B cell (primary cell): ENCODE measurements around the gene ADAP2. TPM values are rescaled to one million over a fixed set of nuclear protein-coding genes. Genes with fewer than 3 reads are reported as not detected.

Source experiments
- ATAC-seq: fragments of 200-7000 bp; cut with Tn5 transposase; one replicate; pipeline ENCODE4 v1.10.0; 2021; ENCODE audit warnings: low read depth, mild to moderate bottlenecking, moderate number of reproducible peaks, moderate library complexity
- CTCF ChIA-PET: fragments of 350-600 bp; sonication (Branson Sonifier 250); formaldehyde crosslinking; loops from one replicate; lab custom pipeline; 2021; ENCODE audit warnings: antibody characterized with exemption, inconsistent platforms; lab: Charles Lee
- POLR2A ChIA-PET: fragments of 350-600 bp; sonication (Branson Sonifier 250); formaldehyde crosslinking; loops from one replicate; lab custom pipeline; 2021; ENCODE audit warnings: antibody characterized with exemption; lab: Charles Lee
- DNase-seq: peaks from one replicate; pipeline ENCODE4 v3.0.0; 2013
- H2AFZ ChIP-seq: 2 replicates; pipeline ENCODE4 v1.6.1; 2012; ENCODE audit warnings: mild to moderate bottlenecking, low read depth, low read length; ENCODE audit not compliant: insufficient read depth, poor library complexity, severe bottlenecking
- H3K27ac ChIP-seq, 2 donors: 1 replicate in 1 of 2; 2 replicates in 1 of 2; pipeline ENCODE4 v1.5.1; 2012 to 2013; ENCODE audit warnings: low read length in 2 of 2, mild to moderate bottlenecking in 2 of 2, moderate library complexity in 1 of 2
- H3K27me3 ChIP-seq, 4 experiments: fragments of 200-600 bp in 1 of 4; sonication (generic) in 1 of 4; replicated peaks in 1 of 4; 1 replicate in 2 of 4; 2 replicates in 2 of 4; pipeline versions ENCODE4 v1.6.1 to v1.7.0; 2013 to 2016; ENCODE audit warnings: low read length in 3 of 4, mild to moderate bottlenecking in 2 of 4, mixed read lengths in 1 of 4, moderate library complexity in 1 of 4; ENCODE audit not compliant: insufficient read depth in 4 of 4, control insufficient read depth in 3 of 4; ENCODE audit errors: control extremely low read depth in 1 of 4
- H3K36me3 ChIP-seq, 2 experiments: replicated peaks in 1 of 2; 1 replicate in 1 of 2; 2 replicates in 1 of 2; pipeline versions ENCODE4 v1.6.1 to v1.7.1; 2013; ENCODE audit warnings: low read length in 1 of 2; ENCODE audit not compliant: insufficient read depth in 2 of 2, control insufficient read depth in 1 of 2; ENCODE audit errors: control extremely low read depth in 1 of 2, extremely low read depth in 1 of 2
- H3K4me1 ChIP-seq, 2 donors: fragments of 200-600 bp in 1 of 2; sonication (generic) in 1 of 2; 1 replicate in 1 of 2; 2 replicates in 1 of 2; pipeline versions ENCODE4 v1.5.1 to v1.6.1; 2013 to 2017; ENCODE audit warnings: low read length in 2 of 2; ENCODE audit not compliant: control insufficient read depth in 2 of 2, insufficient read depth in 2 of 2
- H3K4me2 ChIP-seq: replicated peaks from 2 replicates; pipeline ENCODE3; 2012; ENCODE audit warnings: mild to moderate bottlenecking, low read depth, low read length; ENCODE audit not compliant: poor library complexity, severe bottlenecking
- H3K4me3 ChIP-seq, 5 experiments: fragments of 200-600 bp in 1 of 5; sonication (generic) in 1 of 5; 1 replicate in 3 of 5; 2 replicates in 2 of 5; pipeline versions ENCODE4 v1.5.1 to v1.7.0; 2011 to 2016; ENCODE audit warnings: low read length in 4 of 5, mild to moderate bottlenecking in 4 of 5, low read depth in 2 of 5, control low read depth in 1 of 5, moderate library complexity in 1 of 5; ENCODE audit not compliant: insufficient read depth in 1 of 5; ENCODE audit errors: control extremely low read depth in 1 of 5, extremely low read depth in 1 of 5
- H3K79me2 ChIP-seq: fragments of 200-600 bp; sonication (generic); one replicate; pipeline ENCODE4 v1.6.0; 2016; ENCODE audit warnings: low read length; ENCODE audit not compliant: control insufficient read depth, insufficient read depth
- H3K9ac ChIP-seq: fragments of 200-600 bp; sonication (generic); 2 replicates; pipeline ENCODE4 v1.6.1; 2017; ENCODE audit warnings: mild to moderate bottlenecking, low read length, moderate library complexity
- H3K9me3 ChIP-seq, 3 donors: one replicate each; pipeline versions ENCODE4 v1.6.1 to v1.7.1; 2013; ENCODE audit warnings: low read length in 2 of 3; ENCODE audit not compliant: control insufficient read depth in 2 of 3, insufficient read depth in 1 of 3; ENCODE audit errors: control extremely low read depth in 1 of 3
- H4K20me1 ChIP-seq: 2 replicates; pipeline ENCODE4 v1.6.0; 2012; ENCODE audit warnings: mild to moderate bottlenecking, low read length; ENCODE audit not compliant: insufficient read depth, control insufficient read depth, poor library complexity, severe bottlenecking
- H3K27ac Mint-ChIP-seq: one replicate; pipeline ENCODE4 v1.8.0; 2021; ENCODE audit warnings: mixed read lengths
- H3K27me3 Mint-ChIP-seq: one replicate; pipeline ENCODE4 v1.8.0; 2021; ENCODE audit warnings: mixed read lengths
- H3K4me1 Mint-ChIP-seq: one replicate; pipeline ENCODE4 v1.8.0; 2021; ENCODE audit warnings: mixed read lengths
- H3K4me3 Mint-ChIP-seq: one replicate; pipeline ENCODE4 v1.8.0; 2021; ENCODE audit warnings: mixed read lengths
- H3K9me3 Mint-ChIP-seq: one replicate; pipeline ENCODE4 v1.8.0; 2022; ENCODE audit warnings: mixed read lengths; ENCODE audit not compliant: insufficient read depth
- CTCF ChIP-seq: fragments of 200-600 bp; IDR thresholded peaks from one replicate; pipeline ENCODE4 v1.8.0; 2022; ENCODE audit warnings: antibody characterized with exemption, mild to moderate bottlenecking
- EZH2 ChIP-seq: IDR thresholded peaks from 2 replicates; pipeline ENCODE4 v1.6.1; 2012; ENCODE audit warnings: borderline replicate concordance, low read depth, mild to moderate bottlenecking, moderate library complexity, low read length; ENCODE audit not compliant: insufficient read depth, poor library complexity, severe bottlenecking
- WGBS: methylation state at CpG from one replicate; pipeline ENCODE4 v1.1.5; 2013; ENCODE audit warnings: missing lambda C conversion rate; ENCODE audit not compliant: insufficient coverage; 5-methylcytosine and 5-hydroxymethylcytosine counted together
- intact Hi-C: fragments of 100-400 bp; cut with micrococcal nuclease; formaldehyde crosslinking; loops from one replicate; pipeline ENCODE4 v1.10.0; 2022
- polyA plus RNA-seq: library from polyadenylated mRNA; depleted of rRNA; stranded (reverse); fragments of >200 nt; gene quantifications from 2 replicates; pipeline ENCODE4 v1.2.3, GENCODE V29; 2012
- total RNA-seq, 2 donors: library from RNA; stranded (reverse); fragments of 120-200 nt in 1 of 2; gene quantifications; 1 replicate in 1 of 2; 2 replicates in 1 of 2; pipeline versions ENCODE4 v1.2.3 to v1.2.4, GENCODE V29; 2013 to 2022

Gene ADAP2
- total and polyA plus RNA-seq, 2 donors (not counting 1 experiment from before 2014, with no cell fraction given), result 8.5 to 14.6 TPM

- CTCF ChIA-PET, result interaction anchor here (0.7 to 0.9 kb wide), 2 partner anchors 45 to 421 kb away, joined by 3 to 4 read pairs; no protein-coding TSS in a partner anchor
- WGBS, result 95% methylated on average over 3 of the region's 5 CpGs
- no peak overlapping the region for H3K4me3 Mint-ChIP-seq
These were observed 6.0 kb downstream of the ADAP2 start for GRCh38 chr17:30927756-30928155.

GRCh38 chr17:30928584-30928983 is 6.8 kb downstream of the ADAP2 start:
- no peak overlapping the region for H3K27ac Mint-ChIP-seq
- Histone ChIP-seq H3K9ac (no peak overlapping the region), H3K4me3 (no peak overlapping the region), H4K20me1 (no peaks in the 10 kb centered on the region), H3K4me1 (no peaks in the 10 kb centered on the region), H2AFZ (no peak overlapping the region), H3K27me3 (no peaks in the 10 kb centered on the region), H3K4me2 (no peak overlapping the region), H3K79me2 (no peaks in the 10 kb centered on the region), H3K27ac (no peak overlapping the region), H3K36me3 (peaks cover 0 to 8% of the 10 kb centered on the region in 2 experiments), H3K9me3 (no peaks in the 10 kb centered on the region)
- H3K9me3 Mint-ChIP-seq, result no peaks in the 10 kb centered on the region
- TF ChIP-seq CTCF, result no peak
- no CpG with 5 or more reads among the region's 3 CpGs for WGBS
- H3K4me3 Mint-ChIP-seq, result no peak overlapping the region
- ATAC-seq (no peak), DNase-seq (no peak)
- CTCF ChIA-PET, result interaction anchor here (0.6 kb wide), 1 partner anchor 587 kb away, joined by 4 read pairs; no protein-coding TSS in a partner anchor
- no peaks in the 10 kb centered on the region for H3K4me1 Mint-ChIP-seq
- intact Hi-C loops, result no loop called here
- H3K27me3 Mint-ChIP-seq, result no peaks in the 10 kb centered on the region
- POLR2A ChIA-PET, result no interaction called here

More at GRCh38 chr17:30927756-30928155, 6.0 kb downstream of the ADAP2 start:
- Mint-ChIP-seq H3K27me3 (no peaks in the 10 kb centered on the region), H3K27ac (no peak overlapping the region), H3K4me1 (peaks cover 2% of the 10 kb centered on the region), H3K9me3 (no peaks in the 10 kb centered on the region)
- Histone ChIP-seq H3K36me3 (peaks cover 0 to 6% of the 10 kb centered on the region in 2 experiments), H3K9ac (no peak overlapping the region), H3K79me2 (no peaks in the 10 kb centered on the region), H3K4me3 (no peak overlapping the region), H3K4me2 (no peak overlapping the region), H3K27ac (no peak overlapping the region), H3K9me3 (no peaks in the 10 kb centered on the region), H2AFZ (no peak overlapping the region), H3K27me3 (peaks cover 0 to 3% (median 0%) of the 10 kb centered on the region in 4 experiments), H3K4me1 (peaks cover 3% of the 10 kb centered on the region in 2 donors), H4K20me1 (no peaks in the 10 kb centered on the region)
- intact Hi-C loops, result no loop called here
- no peak for DNase-seq
- TF ChIP-seq EZH2 (no peak), CTCF (no peak)
- POLR2A ChIA-PET, result no interaction called here
- ATAC-seq, result no peak
